Measurements from ENCODE around the gene SLIT3. TPM values are rescaled to one million over a fixed set of nuclear protein-coding genes. Genes with fewer than 3 reads are reported as not detected.
A peak's percentile ranks its signal among the peaks of the same experiment; 100 is the strongest.

SLIT3 gene
- polyA plus RNA-seq, 1 of the 3 experiments (the other 2 are of a cell fraction): 119 TPM

GRCh38 chr5:168979135-168979534 lies 321.8 kb downstream of the SLIT3 start (continued):
- TF ChIP-seq, protein P1, sequence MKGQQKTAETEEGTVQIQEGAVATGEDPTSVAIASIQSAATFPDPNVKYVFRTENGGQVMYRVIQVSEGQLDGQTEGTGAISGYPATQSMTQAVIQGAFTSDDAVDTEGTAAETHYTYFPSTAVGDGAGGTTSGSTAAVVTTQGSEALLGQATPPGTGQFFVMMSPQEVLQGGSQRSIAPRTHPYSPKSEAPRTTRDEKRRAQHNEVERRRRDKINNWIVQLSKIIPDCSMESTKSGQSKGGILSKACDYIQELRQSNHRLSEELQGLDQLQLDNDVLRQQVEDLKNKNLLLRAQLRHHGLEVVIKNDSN (IDR thresholded peaks at IDR 0.05; ENCODE audit: borderline replicate concordance, low read depth): no peak

DNA sequence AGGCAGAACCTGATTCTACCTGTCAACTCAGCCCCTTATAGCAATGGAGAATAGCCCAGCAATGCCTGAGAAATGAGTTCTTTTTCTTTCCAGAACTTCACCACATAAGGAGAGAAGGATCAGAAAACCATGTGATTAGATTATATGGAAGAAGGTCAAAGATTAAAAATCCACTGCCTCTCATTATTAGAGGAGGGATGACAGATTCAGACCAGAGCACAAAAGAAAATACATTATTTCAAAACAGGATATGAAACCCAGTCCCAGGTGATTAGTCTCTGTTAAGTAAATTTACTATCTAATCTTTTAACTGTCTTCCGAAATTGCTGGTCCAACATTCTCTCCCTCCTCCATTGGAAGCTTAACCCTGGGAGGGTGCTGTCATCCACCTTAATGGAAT lies 322.4 kb downstream of the SLIT3 start:
- Histone ChIP-seq H3K27me3 (ENCODE audit: insufficient read depth) (no peaks in the 10 kb centered on the region), H3F3A (replicated peaks; ENCODE audit: insufficient read depth) (peaks cover 4% of the 10 kb centered on the region), H3K79me2 (ENCODE audit: insufficient read depth) (no peaks in the 10 kb centered on the region), H3K4me3 (ENCODE audit: low read depth in 2 of 2, low read length in 1 of 2) (no peak overlapping the region), H3K4me2 (peak overlapping the region; percentile 42; the same call in 1 of the 2 replicates), H3K9me2 (no peaks in the 10 kb centered on the region), H2AFZ (ENCODE audit: low read depth) (no peak overlapping the region), H3K36me3 (replicated peaks in 1 of 2; ENCODE audit: control insufficient read depth in 1 of 2, insufficient read depth in 2 of 2, low read length in 1 of 2) (peaks cover 0 to 2% of the 10 kb centered on the region in 2 experiments), H3K4me1 (ENCODE audit: control insufficient read depth in 1 of 2, insufficient read depth in 2 of 2, low read depth in 1 of 2, low read length in 1 of 2) (peaks cover 20 to 61% of the 10 kb centered on the region in 2 experiments; a peak in 3 of 4 replicates), H3K27ac (ENCODE audit: low read depth in 2 of 2, low read length in 1 of 2) (peak overlapping the region; percentile 67 to 94; a peak in 3 of 4 replicates), H4K20me1 (ENCODE audit: insufficient read depth) (no peaks in the 10 kb centered on the region; the same call in 1 of the 2 replicates), H3K9ac (no peak overlapping the region), H3K9me3 (no peaks in the 10 kb centered on the region)
- no peak for DNase-seq
- ChIA-PET POLR2A (interaction anchor here (1.0 kb wide), 1 partner anchor 95 kb away, joined by 3 read pairs; no protein-coding TSS in a partner anchor), CTCF (interaction anchor here (0.8 to 2.8 kb wide), 5 partner anchors 9 to 298 kb away, joined by 3 to 19 read pairs (median 3); no protein-coding TSS in a partner anchor)
- TF ChIP-seq, protein P2, sequence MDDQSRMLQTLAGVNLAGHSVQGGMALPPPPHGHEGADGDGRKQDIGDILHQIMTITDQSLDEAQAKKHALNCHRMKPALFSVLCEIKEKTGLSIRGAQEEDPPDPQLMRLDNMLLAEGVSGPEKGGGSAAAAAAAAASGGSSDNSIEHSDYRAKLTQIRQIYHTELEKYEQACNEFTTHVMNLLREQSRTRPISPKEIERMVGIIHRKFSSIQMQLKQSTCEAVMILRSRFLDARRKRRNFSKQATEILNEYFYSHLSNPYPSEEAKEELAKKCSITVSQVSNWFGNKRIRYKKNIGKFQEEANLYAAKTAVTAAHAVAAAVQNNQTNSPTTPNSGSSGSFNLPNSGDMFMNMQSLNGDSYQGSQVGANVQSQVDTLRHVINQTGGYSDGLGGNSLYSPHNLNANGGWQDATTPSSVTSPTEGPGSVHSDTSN (IDR thresholded peaks at IDR 0.05): peak; percentile 76
- peak; percentile 16; the same call in 1 of the 2 replicates for TF ChIP-seq JUND (IDR thresholded peaks at IDR 0.05)
- peak; percentile 44 for TF ChIP-seq CHD2 (IDR thresholded peaks at IDR 0.05; ENCODE audit: low read length, partially characterized antibody)
- peak; percentile 90 for TF ChIP-seq TCF12 (IDR thresholded peaks at IDR 0.05)
- TF ChIP-seq, protein P3, sequence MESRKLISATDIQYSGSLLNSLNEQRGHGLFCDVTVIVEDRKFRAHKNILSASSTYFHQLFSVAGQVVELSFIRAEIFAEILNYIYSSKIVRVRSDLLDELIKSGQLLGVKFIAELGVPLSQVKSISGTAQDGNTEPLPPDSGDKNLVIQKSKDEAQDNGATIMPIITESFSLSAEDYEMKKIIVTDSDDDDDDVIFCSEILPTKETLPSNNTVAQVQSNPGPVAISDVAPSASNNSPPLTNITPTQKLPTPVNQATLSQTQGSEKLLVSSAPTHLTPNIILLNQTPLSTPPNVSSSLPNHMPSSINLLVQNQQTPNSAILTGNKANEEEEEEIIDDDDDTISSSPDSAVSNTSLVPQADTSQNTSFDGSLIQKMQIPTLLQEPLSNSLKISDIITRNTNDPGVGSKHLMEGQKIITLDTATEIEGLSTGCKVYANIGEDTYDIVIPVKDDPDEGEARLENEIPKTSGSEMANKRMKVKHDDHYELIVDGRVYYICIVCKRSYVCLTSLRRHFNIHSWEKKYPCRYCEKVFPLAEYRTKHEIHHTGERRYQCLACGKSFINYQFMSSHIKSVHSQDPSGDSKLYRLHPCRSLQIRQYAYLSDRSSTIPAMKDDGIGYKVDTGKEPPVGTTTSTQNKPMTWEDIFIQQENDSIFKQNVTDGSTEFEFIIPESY (IDR thresholded peaks at IDR 0.05; ENCODE audit: borderline replicate concordance, low read depth): no peak
- peak in 1 of 2 experiments; percentile 96; a peak in 2 of 4 replicates for TF ChIP-seq EP300 (IDR thresholded peaks at IDR 0.05; ENCODE audit: borderline replicate concordance in 1 of 2, low read depth in 1 of 2, low read length in 1 of 2)
- TF ChIP-seq RCOR1 (IDR thresholded peaks at IDR 0.05; ENCODE audit: low read length): peak; percentile 64; the same call in 1 of the 2 replicates
- no peak for TF ChIP-seq RXRA (IDR thresholded peaks at IDR 0.05; ENCODE audit: borderline replicate concordance, low read depth)
- TF ChIP-seq, protein P4, sequence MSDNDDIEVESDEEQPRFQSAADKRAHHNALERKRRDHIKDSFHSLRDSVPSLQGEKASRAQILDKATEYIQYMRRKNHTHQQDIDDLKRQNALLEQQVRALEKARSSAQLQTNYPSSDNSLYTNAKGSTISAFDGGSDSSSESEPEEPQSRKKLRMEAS (IDR thresholded peaks at IDR 0.05; ENCODE audit: low read depth): no peak
- peak; percentile 74; the same call in 1 of the 2 replicates for TF ChIP-seq POLR2AphosphoS5 (IDR thresholded peaks at IDR 0.05; ENCODE audit: low read depth, low read length)
- TF ChIP-seq, protein P5, sequence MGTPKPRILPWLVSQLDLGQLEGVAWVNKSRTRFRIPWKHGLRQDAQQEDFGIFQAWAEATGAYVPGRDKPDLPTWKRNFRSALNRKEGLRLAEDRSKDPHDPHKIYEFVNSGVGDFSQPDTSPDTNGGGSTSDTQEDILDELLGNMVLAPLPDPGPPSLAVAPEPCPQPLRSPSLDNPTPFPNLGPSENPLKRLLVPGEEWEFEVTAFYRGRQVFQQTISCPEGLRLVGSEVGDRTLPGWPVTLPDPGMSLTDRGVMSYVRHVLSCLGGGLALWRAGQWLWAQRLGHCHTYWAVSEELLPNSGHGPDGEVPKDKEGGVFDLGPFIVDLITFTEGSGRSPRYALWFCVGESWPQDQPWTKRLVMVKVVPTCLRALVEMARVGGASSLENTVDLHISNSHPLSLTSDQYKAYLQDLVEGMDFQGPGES (IDR thresholded peaks at IDR 0.05; ENCODE audit: low read depth, low read length): no peak
- TF ChIP-seq TEAD4 (IDR thresholded peaks at IDR 0.05; ENCODE audit: borderline replicate concordance, insufficient read depth): peak; percentile 70
- peak; percentile 18; the same call in 1 of the 2 replicates for TF ChIP-seq NFIC (IDR thresholded peaks at IDR 0.05; ENCODE audit: borderline replicate concordance)
- peak; percentile 71; the same call in 1 of the 2 replicates for TF ChIP-seq FOXM1 (IDR thresholded peaks at IDR 0.05; ENCODE audit: low read depth)
- no peak for TF ChIP-seq MXI1 (IDR thresholded peaks at IDR 0.05; ENCODE audit: low read depth, low read length)
- 38% methylated on average over 1 of the region's 1 CpG for WGBS (ENCODE audit: low lambda C conversion rate)

All from SK-N-SH (cell line).